ENCODE results near the gene DNAH6.

DNA sequence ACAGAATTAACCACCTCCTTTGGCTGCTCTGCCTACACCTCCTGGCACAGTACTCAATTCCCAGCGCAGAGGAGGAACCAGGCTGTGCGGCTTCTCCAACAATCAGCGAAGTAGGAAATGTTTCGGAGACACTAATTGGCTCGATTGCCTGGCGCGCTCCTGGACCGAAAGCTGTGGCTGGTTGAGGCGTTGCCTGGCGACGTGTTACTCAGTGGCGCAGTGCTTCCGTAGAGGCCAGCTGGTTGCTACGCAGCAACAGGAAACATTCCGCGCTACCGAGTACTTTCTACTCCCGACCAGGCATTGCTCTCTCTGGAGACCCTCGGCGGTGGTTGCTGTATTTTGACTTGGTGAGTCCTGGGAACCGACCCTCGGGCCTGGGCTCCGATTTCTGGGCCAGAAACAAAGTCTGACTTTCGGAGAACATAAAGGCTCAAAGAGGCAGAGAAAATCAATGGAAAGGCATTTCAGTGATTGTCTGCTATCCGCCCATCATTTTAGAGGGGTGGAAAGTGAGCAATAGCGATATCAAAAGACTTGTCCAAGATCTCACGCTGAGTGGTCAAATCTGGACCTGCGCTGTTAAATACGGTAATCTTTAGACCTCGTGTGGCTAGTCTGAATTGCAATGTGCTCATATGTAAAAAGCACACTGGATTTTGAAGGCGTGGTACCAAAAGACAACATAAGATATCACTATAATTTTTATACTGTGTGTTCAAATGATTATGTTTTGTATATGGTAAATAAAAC is at the start of gene DNAH6:
- TF ChIP-seq, protein P1, sequence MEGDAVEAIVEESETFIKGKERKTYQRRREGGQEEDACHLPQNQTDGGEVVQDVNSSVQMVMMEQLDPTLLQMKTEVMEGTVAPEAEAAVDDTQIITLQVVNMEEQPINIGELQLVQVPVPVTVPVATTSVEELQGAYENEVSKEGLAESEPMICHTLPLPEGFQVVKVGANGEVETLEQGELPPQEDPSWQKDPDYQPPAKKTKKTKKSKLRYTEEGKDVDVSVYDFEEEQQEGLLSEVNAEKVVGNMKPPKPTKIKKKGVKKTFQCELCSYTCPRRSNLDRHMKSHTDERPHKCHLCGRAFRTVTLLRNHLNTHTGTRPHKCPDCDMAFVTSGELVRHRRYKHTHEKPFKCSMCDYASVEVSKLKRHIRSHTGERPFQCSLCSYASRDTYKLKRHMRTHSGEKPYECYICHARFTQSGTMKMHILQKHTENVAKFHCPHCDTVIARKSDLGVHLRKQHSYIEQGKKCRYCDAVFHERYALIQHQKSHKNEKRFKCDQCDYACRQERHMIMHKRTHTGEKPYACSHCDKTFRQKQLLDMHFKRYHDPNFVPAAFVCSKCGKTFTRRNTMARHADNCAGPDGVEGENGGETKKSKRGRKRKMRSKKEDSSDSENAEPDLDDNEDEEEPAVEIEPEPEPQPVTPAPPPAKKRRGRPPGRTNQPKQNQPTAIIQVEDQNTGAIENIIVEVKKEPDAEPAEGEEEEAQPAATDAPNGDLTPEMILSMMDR (conservative IDR thresholded peaks at IDR 0.05 in 1 of 2, IDR thresholded peaks at IDR 0.05 in 1 of 2; ENCODE audit: extremely low read depth in 1 of 2, insufficient read depth in 1 of 2, low read depth in 1 of 2, low read length in 2 of 2) = no peak
- TF ChIP-seq EZH2 (IDR thresholded peaks at IDR 0.05; ENCODE audit: borderline replicate concordance, low read length) = no peak

Data from mammary epithelial cell (primary cell).